Endothelial cell of umbilical vein (primary cell): ENCODE data around the gene MAEA. TPM values are rescaled to one million over a fixed set of nuclear protein-coding genes. Genes with fewer than 3 reads are reported as not detected.

ENCODE experiments used
- BruUV-seq: library from RNA; stranded (reverse); fragments of 400-500 nt; replicated peaks from 2 replicates; lab custom pipeline; 2021; lab: Mats Ljungman, UMichigan
- CTCF ChIA-PET: fragments of 300-600, 350-600 bp; sonication (Branson Sonifier 250); formaldehyde crosslinking; loops from one replicate; lab custom pipeline; 2021; ENCODE audit warnings: antibody characterized with exemption, inconsistent platforms; lab: Charles Lee
- POLR2A ChIA-PET: fragments of 300-600, 350-600 bp; sonication (Branson Sonifier 250); formaldehyde crosslinking; loops from one replicate; lab custom pipeline; 2021; ENCODE audit warnings: antibody characterized with exemption, inconsistent platforms; lab: Charles Lee
- DNase-seq: peaks from one replicate; pipeline ENCODE4 v3.0.0-alpha.2; 2011; ENCODE audit warnings: low read depth, low spot score
- FAIRE-seq: peaks from 2 replicates; lab custom pipeline; 2011; peaks lifted over from hg19 to GRCh38; lab: Jason Lieb, UNC
- H2AFZ ChIP-seq: 2 replicates; pipeline ENCODE4 v1.6.0; 2012; ENCODE audit warnings: low read depth, low read length, control low read depth, inconsistent platforms
- H3K27ac ChIP-seq: 2 replicates; pipeline ENCODE4 v1.5.1; 2011; ENCODE audit warnings: low read depth, mild to moderate bottlenecking, control low read depth, low read length, moderate library complexity; ENCODE audit not compliant: insufficient read depth
- H3K27me3 ChIP-seq, 2 experiments: 2 replicates each; pipeline versions ENCODE4 v1.6.0 to v1.6.1; 2011; ENCODE audit warnings: low read length in 2 of 2, mixed read lengths in 1 of 2; ENCODE audit not compliant: control insufficient read depth in 2 of 2, insufficient read depth in 2 of 2
- H3K36me3 ChIP-seq, 2 experiments: 2 replicates in 1 of 2; 3 replicates in 1 of 2; pipeline ENCODE4 v1.5.1; 2011; ENCODE audit warnings: low read length in 2 of 2, mild to moderate bottlenecking in 1 of 2, moderate library complexity in 1 of 2; ENCODE audit not compliant: control insufficient read depth in 2 of 2, insufficient read depth in 2 of 2; ENCODE audit errors: extremely low read depth in 1 of 2
- H3K4me1 ChIP-seq: 3 replicates; pipeline ENCODE4 v1.5.1; 2011; ENCODE audit warnings: mild to moderate bottlenecking, low read length; ENCODE audit not compliant: control insufficient read depth, insufficient read depth; ENCODE audit errors: extremely low read depth
- H3K4me2 ChIP-seq: 2 replicates; pipeline ENCODE4 v1.6.1; 2011; ENCODE audit warnings: low read length, control low read depth, mixed read lengths; ENCODE audit not compliant: insufficient read depth
- H3K4me3 ChIP-seq, 3 experiments: fragments of 200-600 bp in 1 of 3; sonication (generic), shearing (Covaris generic) in 1 of 3; replicated peaks in 1 of 3; 2 replicates each; pipeline ENCODE4 v1.5.1; 2011 to 2016; ENCODE audit warnings: control low read depth in 3 of 3, low read length in 3 of 3, mild to moderate bottlenecking in 2 of 3, inconsistent platforms in 1 of 3, low read depth in 1 of 3, moderate library complexity in 1 of 3; ENCODE audit not compliant: insufficient read depth in 1 of 3
- H3K79me2 ChIP-seq: 2 replicates; pipeline ENCODE4 v1.6.0; 2012; ENCODE audit warnings: low read length, inconsistent platforms; ENCODE audit not compliant: control insufficient read depth, insufficient read depth
- H3K9ac ChIP-seq: replicated peaks from 2 replicates; pipeline ENCODE3; 2011; ENCODE audit warnings: low read length, control low read depth; ENCODE audit not compliant: insufficient read depth; ENCODE audit errors: extremely low read depth
- H3K9me1 ChIP-seq: replicated peaks from 3 replicates; pipeline ENCODE4 v1.6.0; 2011; ENCODE audit warnings: mild to moderate bottlenecking, low read length; ENCODE audit not compliant: control insufficient read depth, insufficient read depth; ENCODE audit errors: extremely low read depth
- H3K9me3 ChIP-seq: replicated peaks from 2 replicates; pipeline ENCODE4 v1.5.1; 2012; ENCODE audit warnings: low read length, inconsistent platforms; ENCODE audit not compliant: control insufficient read depth, insufficient read depth
- H4K20me1 ChIP-seq: replicated peaks from 2 replicates; pipeline ENCODE3; 2011; ENCODE audit warnings: mild to moderate bottlenecking, low read length; ENCODE audit not compliant: control insufficient read depth, insufficient read depth; ENCODE audit errors: extremely low read depth
- CTCF ChIP-seq, 2 donors: IDR thresholded peaks; 1 replicate in 1 of 2; 2 replicates in 1 of 2; pipeline ENCODE4 v1.5.1; 2011; ENCODE audit warnings: low read length in 2 of 2, mild to moderate bottlenecking in 2 of 2, moderate library complexity in 2 of 2, control low read depth in 1 of 2, inconsistent platforms in 1 of 2, low read depth in 1 of 2; ENCODE audit not compliant: insufficient read depth in 1 of 2; ENCODE audit errors: extremely low read depth in 1 of 2
- FOS ChIP-seq: IDR thresholded peaks from 2 replicates; pipeline ENCODE4 v1.6.1; 2011; ENCODE audit warnings: mild to moderate bottlenecking, low read length, moderate library complexity, borderline replicate concordance; ENCODE audit not compliant: insufficient read depth
- GATA2 ChIP-seq: IDR thresholded peaks from 2 replicates; pipeline ENCODE4 v1.7.0; 2011; ENCODE audit warnings: low read depth, mild to moderate bottlenecking, moderate library complexity, mixed read lengths, low read length; ENCODE audit not compliant: insufficient read length, insufficient read depth
- MAX ChIP-seq: IDR thresholded peaks from 2 replicates; pipeline ENCODE4 v1.6.1; 2011; ENCODE audit not compliant: insufficient read depth, insufficient read length
- MYC ChIP-seq: IDR thresholded peaks from one replicate; pipeline ENCODE4 v1.6.1; 2011; ENCODE audit warnings: mild to moderate bottlenecking, low read depth, low read length
- POLR2A ChIP-seq: IDR thresholded peaks from 2 replicates; pipeline ENCODE4 v1.6.1; 2012; ENCODE audit warnings: low read depth, mild to moderate bottlenecking, control low read depth, low read length
- POLR2AphosphoS5 ChIP-seq: IDR thresholded peaks from 2 replicates; pipeline ENCODE4 v1.6.1; 2012; ENCODE audit warnings: low read depth, mild to moderate bottlenecking, control low read depth, low read length, moderate library complexity; ENCODE audit not compliant: insufficient read depth
- dilution Hi-C: fragments of 300-500 bp; cut with MboI; formaldehyde crosslinking; loops from one replicate; pipeline ENCODE4 v1.15.0; 2019; ENCODE audit warnings: low sequenced_read_pairs; ENCODE audit not compliant: extremely low pct_ligation_motif_present
- intact Hi-C: fragments of 100-400 bp; cut with micrococcal nuclease; formaldehyde crosslinking; loops from one replicate; pipeline ENCODE4 v1.10.0; 2022
- polyA plus RNA-seq, 4 experiments: library from polyadenylated mRNA; depleted of rRNA in 3 of 4; stranded (reverse) in 3 of 4; unstranded in 1 of 4; fragments of >200 nt; gene quantifications; 2 replicates each; pipeline versions ENCODE4 v1.2.1 to v1.2.3, GENCODE V29; 2011 to 2012; ENCODE audit warnings: missing spikeins in 1 of 4
- total RNA-seq: library from RNA; stranded (reverse); gene quantifications from 2 replicates; pipeline ENCODE4 v1.2.3, GENCODE V29; 2021

MAEA gene
- total and polyA plus RNA-seq, 2 donors (not counting 3 experiments of a cell fraction or from before 2014, with no cell fraction given) = 66.0 to 108 TPM

GRCh38 chr4:1300466-1301455 lies 11.1 kb downstream of the MAEA start:
- TF ChIP-seq GATA2 (no peak), MYC (no peak), FOS (no peak), MAX (no peak), CTCF (IDR thresholded peaks at IDR 0.05; ENCODE audit: extremely low read depth in 1 of 2, insufficient read depth in 1 of 2, low read depth in 1 of 2, low read length in 2 of 2) (no peak), POLR2A (no peak), POLR2AphosphoS5 (no peak)
- peaks cover 2% of the 10 kb centered on the region for H4K20me1 ChIP-seq
- H3K9me3 ChIP-seq = no peaks in the 10 kb centered on the region
- no peak for DNase-seq
- H3K4me1 ChIP-seq = no peaks in the 10 kb centered on the region
- ChIA-PET CTCF (no interaction called here), POLR2A (no interaction called here)
- dilution Hi-C loops (no loop called here), intact Hi-C loops (no loop called here)
- FAIRE-seq = no peak
- no peaks in the 10 kb centered on the region for H3K27me3 ChIP-seq
- no TSS peak for BruUV-seq
- H2AFZ ChIP-seq = no peak overlapping the region
- no peak overlapping the region for H3K9ac ChIP-seq
- no peak overlapping the region for H3K27ac ChIP-seq
- no peak overlapping the region for H3K4me2 ChIP-seq
- H3K9me1 ChIP-seq = no peaks in the 10 kb centered on the region
- H3K79me2 ChIP-seq = peaks cover 79% of the 10 kb centered on the region
- H3K4me3 ChIP-seq = no peak overlapping the region
- peaks cover 3 to 31% of the 10 kb centered on the region in 2 experiments for H3K36me3 ChIP-seq
